Ishikawa (cell line): ENCODE results near the gene ZBTB46.

Experiments
- CEBPB ChIP-seq: IDR thresholded peaks from 2 replicates; pipeline ENCODE4 v1.6.1; 2012
- CREB1 ChIP-seq: IDR thresholded peaks from 2 replicates; pipeline ENCODE4 v1.6.1; 2012; ENCODE audit warnings: low read depth
- EGR1 ChIP-seq: IDR thresholded peaks from 2 replicates; pipeline ENCODE4 v1.6.1; 2012
- EP300 ChIP-seq: IDR thresholded peaks from 2 replicates; pipeline ENCODE4 v1.6.1; 2012; ENCODE audit warnings: borderline replicate concordance
- FOXM1 ChIP-seq: IDR thresholded peaks from 2 replicates; pipeline ENCODE4 v1.6.1; 2012; ENCODE audit warnings: low read depth, borderline replicate concordance
- NFIC ChIP-seq: IDR thresholded peaks from 2 replicates; pipeline ENCODE4 v1.6.1; 2012
- RAD21 ChIP-seq: IDR thresholded peaks from 2 replicates; pipeline ENCODE4 v1.6.1; 2012; ENCODE audit warnings: low read depth
- TAF1 ChIP-seq: IDR thresholded peaks from 2 replicates; pipeline ENCODE4 v1.6.1; 2012; ENCODE audit warnings: low read depth, mild to moderate bottlenecking
- TCF12 ChIP-seq: IDR thresholded peaks from 2 replicates; pipeline ENCODE4 v1.6.1; 2012; ENCODE audit warnings: low read depth
- TEAD4 ChIP-seq: IDR thresholded peaks from 2 replicates; pipeline ENCODE4 v1.6.1; 2012
- YY1 ChIP-seq: IDR thresholded peaks from 2 replicates; pipeline ENCODE4 v1.6.1; 2012; ENCODE audit warnings: low read depth
- ZBTB7A ChIP-seq: IDR thresholded peaks from 2 replicates; pipeline ENCODE4 v1.6.1; 2012; ENCODE audit warnings: low read depth
- TF ChIP-seq, protein P1 (sequence below): IDR thresholded peaks from 2 replicates; pipeline ENCODE4 v1.6.1; 2012
- TF ChIP-seq, protein P2 (sequence below): IDR thresholded peaks from 2 replicates; pipeline ENCODE4 v1.6.1; 2012; ENCODE audit warnings: low read depth, mild to moderate bottlenecking
- TF ChIP-seq, protein P3 (sequence below): IDR thresholded peaks from 2 replicates; pipeline ENCODE4 v1.6.1; 2012

ZBTB46 gene

DNA sequence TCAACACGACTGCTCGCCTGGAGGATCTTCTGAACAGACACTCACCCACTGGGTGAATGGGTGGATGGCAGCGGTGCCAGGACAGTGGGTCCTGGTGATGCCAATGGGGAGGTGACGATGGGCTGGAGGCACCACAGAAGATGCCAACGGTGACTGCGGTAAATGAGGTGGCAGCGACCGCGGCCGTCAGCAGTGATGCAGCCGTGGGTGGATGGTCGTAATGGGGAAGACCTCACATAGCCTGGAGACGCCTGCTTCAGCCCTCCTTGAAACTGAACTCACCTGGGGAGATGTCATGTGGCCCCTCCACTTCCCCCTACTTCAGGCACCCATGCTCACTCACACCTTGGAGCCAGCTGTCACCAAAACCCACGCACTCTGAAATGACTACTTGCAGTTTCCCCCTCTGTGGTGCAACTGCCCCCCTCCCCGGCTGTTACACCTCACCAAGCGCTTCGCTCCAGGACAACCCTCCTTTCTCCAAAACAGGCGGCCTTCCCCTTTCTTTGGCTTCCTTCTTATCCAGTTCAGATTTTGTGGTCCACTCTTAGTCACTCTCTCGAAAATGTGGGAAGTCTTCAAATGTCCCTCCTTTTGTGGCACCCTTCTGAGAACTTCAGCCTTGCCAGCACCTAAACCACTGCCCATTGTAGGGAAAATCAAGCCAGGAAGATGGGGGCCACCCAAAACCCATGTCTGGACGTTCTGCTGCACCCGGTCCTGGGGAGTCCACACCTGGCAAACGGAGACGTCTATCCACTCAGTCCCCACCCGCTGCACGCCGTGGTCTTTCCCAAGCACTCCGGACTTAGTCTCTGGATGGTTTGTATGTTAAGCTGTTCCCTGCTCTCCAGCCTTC is 19.9 kb upstream of the ZBTB46 start:
- no peak for TF ChIP-seq CEBPB
- TF ChIP-seq, protein P1, sequence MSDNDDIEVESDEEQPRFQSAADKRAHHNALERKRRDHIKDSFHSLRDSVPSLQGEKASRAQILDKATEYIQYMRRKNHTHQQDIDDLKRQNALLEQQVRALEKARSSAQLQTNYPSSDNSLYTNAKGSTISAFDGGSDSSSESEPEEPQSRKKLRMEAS: no peak

DNA sequence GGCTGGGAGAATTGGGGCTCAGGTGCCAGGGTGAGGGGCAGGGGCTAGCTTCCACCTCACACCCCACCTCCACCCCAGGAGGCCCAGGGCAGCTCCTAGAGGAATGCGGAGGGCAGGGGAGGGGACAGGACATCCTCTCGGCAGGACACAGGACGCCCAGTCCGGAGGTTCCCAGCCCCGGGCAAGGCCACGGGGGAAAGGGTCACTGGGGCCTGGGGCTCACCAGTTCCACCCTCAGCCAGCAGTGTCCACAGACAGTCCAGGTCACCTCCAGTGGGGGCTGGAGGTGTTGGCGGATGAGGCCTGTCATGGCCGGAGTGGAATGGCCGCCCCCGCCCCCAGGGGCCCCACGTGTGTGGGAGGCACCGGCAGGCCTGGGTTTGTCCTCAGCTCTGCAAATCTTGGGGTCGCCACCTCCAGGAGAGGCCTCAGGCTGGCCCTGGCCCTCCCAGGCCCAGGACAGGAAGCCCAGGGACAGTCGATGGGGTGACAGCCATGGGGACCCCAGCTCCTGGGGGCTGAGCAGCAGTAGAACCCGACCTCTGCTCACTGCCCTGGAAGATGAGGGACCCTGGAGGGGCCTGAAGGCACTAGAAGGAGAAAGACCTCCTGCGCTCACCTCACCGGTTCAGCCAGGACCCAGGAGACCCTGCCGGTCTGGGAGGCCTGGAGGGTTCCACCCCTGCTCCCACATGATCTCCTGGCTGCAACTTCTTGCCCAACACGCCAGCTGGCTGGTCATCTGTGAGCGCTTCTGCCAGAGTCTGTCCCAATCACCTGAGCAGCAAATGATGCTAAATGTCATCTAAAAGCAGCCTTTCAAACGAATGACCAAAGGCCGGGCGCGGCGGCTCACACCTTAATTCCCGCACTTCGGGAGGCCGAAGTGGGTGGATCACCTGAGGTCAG is 17.2 kb upstream of the ZBTB46 start:
- no peak for TF ChIP-seq CEBPB
- TF ChIP-seq CREB1: no peak
- TF ChIP-seq EP300: 0 out of 2 replicates have a peak, but pooled peaks have one; percentile 8
- TF ChIP-seq, protein P1: 0 out of 2 replicates have a peak, but pooled peaks have one; percentile 9
- TF ChIP-seq FOXM1: no peak
- TF ChIP-seq, protein P2, sequence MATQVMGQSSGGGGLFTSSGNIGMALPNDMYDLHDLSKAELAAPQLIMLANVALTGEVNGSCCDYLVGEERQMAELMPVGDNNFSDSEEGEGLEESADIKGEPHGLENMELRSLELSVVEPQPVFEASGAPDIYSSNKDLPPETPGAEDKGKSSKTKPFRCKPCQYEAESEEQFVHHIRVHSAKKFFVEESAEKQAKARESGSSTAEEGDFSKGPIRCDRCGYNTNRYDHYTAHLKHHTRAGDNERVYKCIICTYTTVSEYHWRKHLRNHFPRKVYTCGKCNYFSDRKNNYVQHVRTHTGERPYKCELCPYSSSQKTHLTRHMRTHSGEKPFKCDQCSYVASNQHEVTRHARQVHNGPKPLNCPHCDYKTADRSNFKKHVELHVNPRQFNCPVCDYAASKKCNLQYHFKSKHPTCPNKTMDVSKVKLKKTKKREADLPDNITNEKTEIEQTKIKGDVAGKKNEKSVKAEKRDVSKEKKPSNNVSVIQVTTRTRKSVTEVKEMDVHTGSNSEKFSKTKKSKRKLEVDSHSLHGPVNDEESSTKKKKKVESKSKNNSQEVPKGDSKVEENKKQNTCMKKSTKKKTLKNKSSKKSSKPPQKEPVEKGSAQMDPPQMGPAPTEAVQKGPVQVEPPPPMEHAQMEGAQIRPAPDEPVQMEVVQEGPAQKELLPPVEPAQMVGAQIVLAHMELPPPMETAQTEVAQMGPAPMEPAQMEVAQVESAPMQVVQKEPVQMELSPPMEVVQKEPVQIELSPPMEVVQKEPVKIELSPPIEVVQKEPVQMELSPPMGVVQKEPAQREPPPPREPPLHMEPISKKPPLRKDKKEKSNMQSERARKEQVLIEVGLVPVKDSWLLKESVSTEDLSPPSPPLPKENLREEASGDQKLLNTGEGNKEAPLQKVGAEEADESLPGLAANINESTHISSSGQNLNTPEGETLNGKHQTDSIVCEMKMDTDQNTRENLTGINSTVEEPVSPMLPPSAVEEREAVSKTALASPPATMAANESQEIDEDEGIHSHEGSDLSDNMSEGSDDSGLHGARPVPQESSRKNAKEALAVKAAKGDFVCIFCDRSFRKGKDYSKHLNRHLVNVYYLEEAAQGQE: no peak
- TF ChIP-seq ZBTB7A: 0 out of 2 replicates have a peak, but pooled peaks have one; percentile 12
- TF ChIP-seq RAD21: no peak

DNA sequence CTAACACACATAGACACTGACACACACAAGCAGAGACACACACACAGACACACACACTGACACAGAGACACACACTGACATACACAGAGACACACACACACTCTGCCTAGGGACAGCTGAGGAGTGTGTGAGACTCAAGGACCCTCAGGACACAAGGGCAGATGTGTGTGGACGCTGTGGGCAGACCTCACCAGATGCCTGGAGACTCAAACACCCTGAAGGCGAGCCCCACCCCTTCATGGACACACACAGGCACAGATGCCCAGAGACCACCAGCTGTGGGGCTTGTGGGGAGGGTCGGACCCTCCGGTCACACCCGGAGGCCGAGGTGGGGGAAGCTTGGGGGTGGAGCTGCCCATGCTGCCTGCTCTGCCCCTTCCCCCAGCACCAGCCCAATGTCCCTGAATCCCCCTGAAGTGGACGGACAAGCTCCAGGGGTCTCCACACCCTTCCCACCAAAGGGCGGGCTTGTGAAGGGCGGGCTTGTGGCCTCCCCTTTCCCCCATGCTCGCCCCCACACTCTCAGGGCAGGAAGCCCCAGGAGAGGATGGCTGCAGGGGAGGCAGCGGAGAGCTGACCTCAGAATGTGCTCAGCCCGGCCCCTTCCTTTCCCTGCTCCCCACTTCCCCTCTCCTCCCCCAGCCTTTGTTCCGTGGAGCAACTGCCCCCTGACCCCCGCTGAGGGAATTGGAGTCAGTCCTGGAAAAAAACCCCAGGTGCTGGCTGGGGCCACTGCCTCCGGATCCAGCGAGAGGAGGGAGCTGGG is 16.4 kb upstream of the ZBTB46 start:
- TF ChIP-seq TAF1: no peak
- 0 out of 2 replicates have a peak, but pooled peaks have one; percentile 2 for TF ChIP-seq TEAD4
- peak; percentile 90 for TF ChIP-seq TCF12
- TF ChIP-seq, protein P3, sequence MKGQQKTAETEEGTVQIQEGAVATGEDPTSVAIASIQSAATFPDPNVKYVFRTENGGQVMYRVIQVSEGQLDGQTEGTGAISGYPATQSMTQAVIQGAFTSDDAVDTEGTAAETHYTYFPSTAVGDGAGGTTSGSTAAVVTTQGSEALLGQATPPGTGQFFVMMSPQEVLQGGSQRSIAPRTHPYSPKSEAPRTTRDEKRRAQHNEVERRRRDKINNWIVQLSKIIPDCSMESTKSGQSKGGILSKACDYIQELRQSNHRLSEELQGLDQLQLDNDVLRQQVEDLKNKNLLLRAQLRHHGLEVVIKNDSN: no peak
- TF ChIP-seq EP300: peak; percentile 81
- TF ChIP-seq CEBPB: peak; percentile 9; the same call in 1 of the 2 replicates
- TF ChIP-seq EGR1: no peak
- peak; percentile 45; the same call in 1 of the 2 replicates for TF ChIP-seq FOXM1
- TF ChIP-seq NFIC: peak; percentile 83
- TF ChIP-seq ZBTB7A: peak; percentile 22; the same call in 1 of the 2 replicates
- TF ChIP-seq, protein P2: no peak
- TF ChIP-seq, protein P1: 0 out of 2 replicates have a peak, but pooled peaks have one; percentile 10
- TF ChIP-seq CREB1: no peak
- TF ChIP-seq YY1: no peak
- no peak for TF ChIP-seq RAD21

DNA sequence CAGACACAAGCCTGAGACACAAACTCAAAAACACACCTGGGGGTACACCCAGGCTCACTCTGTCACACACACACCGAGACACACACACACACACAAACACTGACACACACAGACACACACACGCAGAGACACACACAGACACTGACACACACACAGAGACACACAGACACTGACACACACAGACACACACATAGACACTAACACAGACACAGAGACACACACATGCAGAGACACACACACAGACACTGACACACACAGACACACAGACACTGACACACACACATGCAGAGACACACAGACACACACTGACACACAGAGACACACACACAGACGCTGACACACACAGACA is 15.8 kb upstream of the ZBTB46 start:
- TF ChIP-seq FOXM1 (no peak), EP300 (no peak), CEBPB (no peak), NFIC (no peak), TCF12 (no peak), YY1 (no peak), TEAD4 (no peak), RAD21 (no peak), EGR1 (no peak), CREB1 (no peak), ZBTB7A (no peak), TAF1 (no peak)
- TF ChIP-seq, protein P2: no peak
- TF ChIP-seq, protein P1: no peak
- TF ChIP-seq, protein P3: no peak
